Left colon (tissue), 2 donors: ENCODE data around the gene BAZ2B. TPM values are rescaled to one million over a fixed set of nuclear protein-coding genes. Genes with fewer than 3 reads are reported as not detected.

ENCODE experiments used
- ATAC-seq: fragments of 200-7000 bp; cut with Tn5 transposase; one replicate; pipeline ENCODE4 v1.9.1; 2020; ENCODE audit warnings: mild to moderate bottlenecking, moderate library complexity
- DNase-seq, 2 donors: peaks; one replicate each; pipeline ENCODE4 v3.0.0-alpha.2; 2020
- intact Hi-C, 2 donors: fragments of 100-400 bp; cut with DNase I in 1 of 2; cut with micrococcal nuclease in 1 of 2; formaldehyde crosslinking; loops; one replicate each; pipeline versions ENCODE4 v1.11.2 to v1.14.0; 2022; cut with DNase I, micrococcal nuclease
- total RNA-seq, 2 donors: library from RNA; stranded (reverse); fragmentation: NEBNext Ultra II Directional; extraction: Animal tissue kit (Norgen Biotek cat#: 25700); gene quantifications; one replicate each; pipeline ENCODE4 v1.2.1, GENCODE V29; 2021
- donor health status: DM: no; HTN: no; CAD: no.
- donor health status: DM: yes; HTN: yes; CAD: no.

The BAZ2B gene
- total RNA-seq, 2 donors from 2014 or later, result 53.6 to 64.1 TPM

DNA sequence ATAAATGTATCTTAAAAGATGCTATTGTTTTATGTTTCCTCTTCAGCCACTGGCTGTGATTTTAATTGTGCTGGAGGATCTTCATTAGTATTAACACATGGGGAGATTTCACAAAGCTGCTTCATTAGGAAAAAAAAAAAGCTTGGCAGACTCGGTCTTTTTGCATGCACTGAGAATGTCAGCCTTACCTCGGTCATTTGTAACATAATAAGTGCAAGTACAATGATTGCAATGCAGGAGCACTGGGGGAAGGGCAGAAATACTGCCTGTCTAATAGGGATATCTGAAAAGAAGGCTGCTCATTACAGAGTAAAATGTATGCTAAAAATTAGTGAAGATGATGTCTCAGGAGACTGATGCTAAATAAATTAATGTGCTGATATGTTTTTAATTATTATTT is 1.3 kb upstream of the BAZ2B start:
- no peak for ATAC-seq
- intact Hi-C loops, result no loop called here
- DNase-seq, result no peak

DNA sequence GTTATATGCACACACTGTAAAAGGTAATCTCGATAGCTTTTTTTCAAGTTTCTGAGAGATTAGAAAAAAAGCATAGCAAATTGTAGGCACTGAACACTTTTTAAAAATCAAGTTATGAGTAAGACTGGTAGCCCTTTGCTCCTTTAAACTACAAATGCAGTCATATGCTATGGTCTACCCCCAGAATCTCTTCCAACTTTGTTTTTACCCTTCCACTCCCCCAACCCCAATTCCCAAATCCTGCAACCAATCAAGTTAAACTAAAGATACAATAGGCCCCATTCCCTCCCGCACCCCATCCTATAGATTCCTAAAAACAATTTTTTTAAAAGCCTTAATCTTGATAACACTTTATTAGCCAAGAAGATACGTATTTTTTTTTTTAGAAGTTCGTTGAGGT is 752 bp upstream of the BAZ2B start:
- DNase-seq, result no peak
- intact Hi-C loops, result no loop called here

DNA sequence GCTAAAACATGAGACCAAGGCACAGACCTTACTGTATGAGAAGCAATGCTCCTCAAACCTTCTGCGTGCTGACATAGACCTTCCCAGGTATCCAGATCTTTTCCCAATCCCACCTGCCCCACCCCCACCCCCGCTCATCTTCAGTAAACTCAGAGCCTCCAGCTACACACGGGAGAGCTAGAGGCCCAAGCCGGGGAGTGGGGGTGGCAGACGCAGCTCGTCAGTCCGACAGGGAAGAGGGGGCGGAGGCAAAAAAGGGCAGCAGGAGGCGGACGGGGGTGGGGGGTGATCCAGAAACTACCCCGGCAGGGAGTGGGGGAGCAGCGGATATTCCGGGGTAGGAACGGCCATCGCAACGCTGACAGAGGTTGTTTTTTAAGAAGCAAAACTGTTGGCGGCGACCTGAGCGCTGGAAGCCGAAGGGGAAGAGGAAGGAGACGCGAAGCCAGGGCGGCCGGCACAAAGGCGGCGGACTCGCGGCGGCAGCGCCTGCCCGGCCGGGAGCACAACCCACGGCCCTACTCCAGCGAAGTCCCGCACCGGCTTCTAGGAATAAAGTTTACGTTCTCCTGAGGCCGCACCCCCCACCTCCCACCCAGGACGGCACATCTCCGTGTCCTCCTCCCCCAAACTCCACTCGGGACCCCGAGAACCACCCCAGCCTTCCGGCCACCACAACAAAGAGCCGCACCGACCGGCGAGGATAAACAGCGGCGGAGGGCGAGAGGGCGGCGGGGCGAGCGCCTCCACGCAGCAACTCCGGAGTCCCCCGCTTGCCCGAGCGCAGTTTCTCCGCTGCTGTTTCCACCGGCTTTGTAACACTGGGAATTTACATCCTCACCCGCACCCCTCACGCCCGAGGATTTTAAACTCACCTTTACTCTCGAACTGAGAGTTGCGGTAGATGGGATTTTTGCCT is 722 bp downstream of the BAZ2B start:
- peak; percentile 91 to 95 for DNase-seq
- ATAC-seq, result peak; percentile 83
- intact Hi-C loops, result no loop called here

More for the DNA sequence above, 752 bp upstream of the BAZ2B start:
- ATAC-seq, result no peak

DNA sequence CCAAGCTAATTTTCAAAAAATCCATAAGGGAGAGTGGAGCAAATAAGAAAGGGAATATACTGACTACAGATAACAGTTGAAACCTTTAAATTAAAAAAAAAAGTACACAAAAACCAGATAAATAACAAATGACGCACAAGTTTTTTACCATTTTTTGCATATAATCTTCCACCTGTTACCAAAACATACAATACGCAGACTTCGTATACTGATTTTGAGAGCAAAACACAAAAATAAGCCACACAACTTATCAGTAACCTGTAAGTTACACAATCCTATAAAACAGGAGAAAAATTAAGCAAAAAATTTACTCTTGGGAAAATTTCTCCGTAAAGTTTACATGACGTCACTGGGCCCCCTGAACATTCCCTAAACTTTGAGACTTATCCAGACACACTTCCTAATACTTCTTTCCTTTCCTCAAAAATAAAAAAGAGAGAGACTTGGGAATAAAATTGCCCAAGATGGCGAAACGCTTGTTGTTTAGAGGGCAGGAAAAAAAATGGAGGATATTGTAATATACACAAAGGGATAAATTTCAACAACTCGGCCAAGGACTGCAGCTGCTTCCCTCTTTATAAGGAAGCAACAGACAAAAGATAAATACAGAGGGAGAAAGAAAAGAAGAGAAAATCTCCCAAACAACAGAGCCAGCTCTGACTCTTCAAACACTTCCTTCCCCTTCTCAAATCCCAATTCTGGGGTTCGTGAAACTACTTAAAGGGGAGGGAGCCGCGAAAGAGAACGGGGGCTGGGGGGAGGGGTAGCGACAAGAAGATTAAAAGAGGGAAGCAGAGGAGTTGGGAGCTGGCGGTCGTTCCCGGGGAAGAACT is 1.6 kb downstream of the BAZ2B start:
- no peak for DNase-seq
- intact Hi-C loops, result loop anchor here in 1 of 2 donors (5.0 kb wide), 1 partner anchor 98 kb away; the partner anchor contains the start of gene MARCHF7
- ATAC-seq, result peak; percentile 29

DNA sequence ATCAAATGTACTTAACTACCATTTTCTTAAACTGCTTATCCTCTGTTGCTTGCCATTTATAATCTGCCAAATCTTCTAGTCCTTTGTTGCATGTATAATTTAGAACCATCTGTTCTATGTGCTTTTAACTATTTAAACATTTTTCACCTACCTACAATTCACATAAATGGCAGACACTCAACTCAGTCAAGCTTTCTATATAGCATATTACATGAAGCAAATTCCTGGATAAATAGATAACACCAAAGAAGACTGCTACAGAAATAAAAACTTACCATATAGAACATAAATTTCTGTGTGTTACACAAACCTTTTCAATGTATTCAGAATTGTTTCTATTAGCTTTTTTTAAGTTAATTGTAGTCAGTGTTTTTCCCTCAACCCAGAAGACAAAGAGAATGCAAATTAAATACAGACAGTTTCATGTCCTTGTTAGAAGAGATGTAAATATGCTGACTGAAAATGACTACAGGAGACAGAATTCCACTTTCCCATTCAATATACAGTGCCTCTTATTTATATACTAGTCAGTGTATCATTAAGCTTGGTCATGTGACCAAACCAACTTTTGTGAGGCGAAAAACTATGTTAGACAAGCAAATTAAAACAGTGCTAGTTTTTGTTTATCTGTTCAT is 2.6 kb downstream of the BAZ2B start:
- peak; percentile 12 for ATAC-seq
- intact Hi-C loops, result loop anchor here in 1 of 2 donors (5.0 kb wide), 1 partner anchor 99 kb away; the partner anchor contains the start of gene MARCHF7
- no peak for DNase-seq

DNA sequence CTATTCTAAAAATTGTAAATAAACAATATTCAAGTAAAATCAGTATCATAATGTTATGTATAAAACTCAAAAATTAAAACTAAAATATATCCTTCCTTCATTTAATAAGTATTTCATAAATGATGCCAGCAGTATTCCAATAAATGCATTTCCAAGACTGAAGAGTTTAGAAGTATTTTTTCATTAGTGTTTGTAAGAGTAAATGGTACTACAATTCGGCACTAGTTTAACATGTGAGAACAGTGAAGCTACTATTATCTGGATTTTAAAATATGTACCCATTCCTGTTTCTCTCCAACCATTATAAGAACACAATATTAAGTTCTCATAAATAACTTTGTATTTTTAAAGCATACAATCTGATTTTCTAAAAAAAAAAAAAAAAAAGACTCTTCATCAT is 3.3 kb downstream of the BAZ2B start:
- intact Hi-C loops, result loop anchor here in 1 of 2 donors (5.0 kb wide), 1 partner anchor 99 kb away; the partner anchor contains the start of gene MARCHF7
- no peak for DNase-seq

DNA sequence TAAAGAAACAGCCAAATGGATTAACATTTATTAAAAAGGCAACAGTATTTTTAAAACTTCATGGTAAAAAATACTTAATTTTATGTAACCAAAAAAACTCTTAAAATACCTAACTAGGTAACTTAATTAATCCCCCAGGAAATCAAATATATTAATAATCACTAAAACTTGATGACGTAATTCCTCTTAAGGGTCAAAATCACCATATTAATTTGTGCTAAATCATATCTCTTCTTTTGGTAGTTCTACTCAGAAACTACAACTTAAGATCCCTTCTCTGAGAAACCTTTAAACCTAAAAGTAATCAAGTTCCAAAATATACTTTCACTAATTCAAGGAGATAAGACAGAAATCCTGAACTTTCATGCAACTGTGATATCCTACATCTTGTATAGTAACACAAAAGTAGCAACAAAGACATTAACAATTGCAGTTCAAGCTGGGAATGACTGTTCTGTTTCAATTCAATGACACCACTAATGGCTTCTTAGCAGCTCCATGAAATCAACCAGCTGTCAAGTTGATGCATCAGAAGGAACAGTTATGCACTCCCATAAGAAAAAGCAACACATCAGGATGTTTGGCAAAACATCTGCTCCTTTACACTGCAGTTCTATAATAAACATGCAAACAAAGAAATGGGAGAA is 4.0 kb downstream of the BAZ2B start:
- no peak for DNase-seq
- no peak for ATAC-seq
- intact Hi-C loops, result loop anchor here in 1 of 2 donors (5.0 kb wide), 1 partner anchor 100 kb away; the partner anchor contains the start of gene MARCHF7

More for the DNA sequence above, 3.3 kb downstream of the BAZ2B start:
- no peak for ATAC-seq

DNA sequence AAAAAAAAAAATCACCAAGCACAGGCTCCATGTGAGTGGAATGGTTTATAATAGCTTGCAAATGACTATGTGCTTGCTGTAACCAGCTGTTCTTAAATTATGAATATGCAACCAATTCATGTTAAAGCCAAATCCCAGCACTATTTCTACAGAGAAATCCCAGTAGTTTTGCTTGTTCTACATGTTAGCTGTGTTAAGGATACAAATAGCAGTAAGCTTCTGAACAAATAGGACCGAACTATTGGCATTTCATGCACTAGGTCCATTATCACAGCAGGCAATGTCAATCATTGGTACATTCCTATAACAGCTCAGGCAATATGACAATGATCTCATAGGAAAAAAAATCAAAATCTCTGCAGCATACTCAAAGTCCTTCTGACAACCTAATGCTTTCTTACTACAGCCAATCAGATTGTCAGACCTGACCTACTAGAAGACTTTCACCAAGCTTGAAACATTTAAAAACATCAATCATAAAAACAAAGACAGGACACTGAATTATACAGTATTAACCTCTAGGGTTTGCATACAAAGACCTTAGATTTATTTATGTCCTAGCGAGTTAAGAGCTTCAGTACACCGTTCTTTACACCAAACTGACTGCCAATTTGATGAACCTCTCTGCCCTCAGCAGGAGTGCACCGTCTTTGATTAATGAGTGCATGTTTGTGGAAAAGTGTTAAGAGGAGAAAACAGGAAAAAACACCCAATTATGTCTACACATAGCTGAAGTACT is 6.4 kb downstream of the BAZ2B start:
- ATAC-seq (peak; percentile 41), DNase-seq (no peak)
- intact Hi-C loops, result loop anchor here in 1 of 2 donors (5.0 kb wide), 1 partner anchor 102 kb away; the partner anchor contains the start of gene MARCHF7

DNA sequence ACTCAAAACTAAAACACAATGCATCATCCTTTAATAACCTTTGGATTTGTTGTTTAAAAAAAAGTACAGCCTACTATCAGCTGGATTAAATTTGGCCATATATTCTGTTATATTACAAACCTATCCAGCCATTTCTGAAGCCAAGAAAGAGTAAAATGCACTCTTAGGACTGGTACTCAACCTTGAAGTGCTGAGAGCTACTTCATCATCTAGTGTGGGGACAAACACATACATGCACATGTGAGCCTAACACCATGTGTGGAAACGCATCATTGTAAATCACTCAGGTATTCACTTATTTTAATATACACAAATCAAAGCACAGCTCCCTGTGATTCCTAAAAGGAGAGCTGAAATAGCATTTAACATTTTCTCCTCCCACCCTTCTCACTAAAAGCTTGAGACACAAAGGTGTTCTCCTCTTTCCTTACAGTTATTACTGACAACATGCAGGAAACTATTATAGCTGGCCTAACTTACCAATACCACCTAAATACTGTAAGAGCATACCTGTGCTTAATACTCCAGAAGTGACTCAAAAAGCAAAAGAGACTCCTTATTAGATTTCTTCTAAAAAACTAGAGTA is 7.5 kb downstream of the BAZ2B start:
- ATAC-seq, result no peak
- intact Hi-C loops, result no loop called here

DNA sequence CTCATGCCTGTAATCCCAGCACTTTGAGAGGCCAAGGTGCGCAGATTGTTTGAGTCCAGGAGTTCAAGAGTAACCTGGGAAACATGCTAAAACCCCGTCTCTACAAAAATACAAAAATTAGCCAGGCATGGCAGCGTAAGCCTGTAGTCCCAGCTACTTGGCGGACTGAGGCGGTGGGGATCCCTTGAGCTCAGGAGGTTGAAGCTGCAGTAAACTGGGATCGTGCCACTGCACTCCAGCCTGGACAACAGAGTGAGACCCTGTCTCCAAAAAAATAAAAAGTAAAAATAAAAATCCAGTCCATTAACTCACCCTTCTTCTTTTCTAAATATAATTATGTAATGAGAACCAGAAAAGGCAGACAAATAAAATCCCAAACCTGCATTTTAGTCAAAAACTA is 8.2 kb downstream of the BAZ2B start:
- intact Hi-C loops, result no loop called here
- no peak for ATAC-seq
- no peak for DNase-seq

More for the DNA sequence above, 7.5 kb downstream of the BAZ2B start:
- DNase-seq, result no peak

DNA sequence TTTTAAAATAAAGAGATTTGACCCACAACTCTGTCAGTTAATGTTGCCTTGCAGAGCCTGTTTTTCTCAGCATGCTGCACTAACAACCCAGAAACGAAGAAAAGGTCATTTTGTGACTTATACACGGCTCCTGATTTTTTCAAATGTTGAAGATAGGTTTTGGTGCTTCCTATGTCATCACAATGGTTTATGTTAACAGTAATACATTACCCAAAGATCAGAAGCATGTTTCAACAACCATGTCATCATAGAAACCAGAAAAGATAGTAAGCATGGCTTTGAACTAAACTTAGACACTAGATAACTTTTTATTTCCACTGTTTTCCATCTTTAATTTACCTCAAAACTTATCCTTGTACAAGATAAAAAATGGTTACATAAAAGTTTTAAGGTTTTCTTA is 10.1 kb downstream of the BAZ2B start:
- no peak for DNase-seq
- ATAC-seq, result no peak
- intact Hi-C loops, result no loop called here

DNA sequence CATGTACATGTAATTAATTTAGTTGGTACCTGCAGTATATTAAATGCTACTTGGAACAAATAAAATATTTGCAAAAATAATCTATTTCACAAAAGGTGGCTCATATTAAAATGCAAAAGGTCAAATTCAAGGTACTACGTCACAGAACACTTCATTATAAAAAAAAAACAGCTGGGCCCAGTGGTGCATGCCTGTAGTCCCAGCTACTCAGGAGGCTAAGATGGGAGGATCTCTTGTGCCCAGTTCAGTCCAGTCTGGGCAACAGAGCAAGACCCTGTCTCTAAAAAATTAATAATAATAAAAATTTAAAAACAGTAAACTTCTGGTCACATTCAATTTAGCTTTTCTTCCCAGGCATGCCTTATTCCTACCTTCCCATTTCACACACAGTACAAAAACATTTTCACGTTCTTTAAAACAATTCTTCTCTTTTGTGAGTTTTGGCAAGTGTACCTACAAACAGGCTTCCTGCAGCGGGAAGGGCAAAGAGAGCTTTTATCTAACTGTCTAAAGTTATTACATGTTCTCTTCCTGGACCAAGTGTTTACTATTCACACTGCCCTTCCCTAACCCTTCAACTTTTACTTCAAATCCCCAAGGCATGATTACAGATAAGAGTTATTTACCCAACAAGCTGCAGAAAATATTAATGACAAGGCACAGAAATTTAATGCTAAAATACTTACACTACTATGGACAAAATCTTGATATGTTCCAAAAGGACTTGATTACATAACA is 10.7 kb downstream of the BAZ2B start:
- peak; percentile 84 for ATAC-seq
- no peak for DNase-seq
- intact Hi-C loops, result no loop called here

DNA sequence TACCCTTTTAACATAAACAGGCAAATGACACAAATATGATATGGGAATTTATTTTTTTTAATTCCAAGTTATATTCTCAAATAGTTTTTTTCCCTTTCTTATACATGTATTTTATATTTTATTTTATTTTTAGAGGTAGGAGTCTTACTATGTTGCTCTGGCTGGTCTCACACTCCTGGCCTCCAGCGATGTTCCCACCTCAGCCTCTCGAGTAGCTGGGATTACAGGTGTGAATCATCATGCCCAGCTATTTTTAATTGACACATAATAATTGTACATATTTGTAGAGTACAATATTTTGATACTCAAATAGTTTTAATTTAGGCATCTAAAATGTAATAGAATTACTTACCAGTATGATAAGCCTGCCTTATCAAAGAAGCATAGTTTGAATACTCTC is 12.2 kb downstream of the BAZ2B start:
- DNase-seq (no peak), ATAC-seq (no peak)
- intact Hi-C loops, result no loop called here

DNA sequence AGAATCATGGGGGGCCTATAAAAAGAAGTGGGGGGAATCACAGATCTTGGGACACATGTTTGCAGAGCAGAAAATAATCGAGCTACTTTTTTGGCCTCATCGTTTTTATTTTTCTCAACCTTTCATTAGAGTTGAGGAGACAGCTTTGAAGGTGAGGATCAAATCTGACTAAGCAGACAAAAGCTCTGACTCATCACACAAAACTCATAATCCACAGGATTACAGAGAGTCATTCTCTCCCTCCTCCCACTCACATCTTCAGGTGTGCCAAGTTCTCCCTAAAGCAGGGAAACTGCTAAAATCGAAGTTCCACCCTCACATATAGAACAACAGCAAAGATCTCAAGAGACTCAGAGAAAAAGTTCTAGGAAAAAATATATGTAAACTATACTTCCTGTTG is 15.6 kb downstream of the BAZ2B start:
- intact Hi-C loops, result no loop called here
- peak; percentile 46 for ATAC-seq
- no peak for DNase-seq

DNA sequence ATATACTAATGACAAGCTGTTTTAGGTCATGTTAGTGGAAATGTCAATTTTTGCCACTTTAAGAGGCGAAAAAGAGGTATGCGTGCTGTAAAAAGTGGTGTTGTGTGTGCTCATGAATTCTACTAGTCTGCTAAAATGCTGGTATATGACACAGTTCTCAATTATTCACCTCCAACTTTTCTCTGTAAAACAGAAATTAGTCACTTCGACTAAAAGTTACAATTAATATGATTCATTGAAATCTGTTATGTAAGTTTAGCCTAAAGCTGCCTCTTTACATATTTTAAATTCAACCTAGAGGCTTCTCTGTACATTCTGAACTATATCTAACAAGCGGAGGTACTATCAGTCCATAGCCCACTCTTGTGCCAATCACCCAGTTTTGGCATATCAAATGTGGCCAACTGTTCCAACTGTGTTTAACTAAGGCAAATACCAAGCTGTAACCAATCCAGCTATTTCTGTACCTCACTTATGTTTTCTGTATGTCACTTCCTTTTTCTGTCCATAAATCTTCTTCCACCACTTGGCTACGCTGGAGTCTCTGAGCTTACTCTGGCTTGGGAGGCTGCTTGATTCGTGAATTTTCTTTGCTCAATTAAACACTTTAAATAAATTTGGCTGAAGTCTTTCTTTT is 20.8 kb downstream of the BAZ2B start:
- no peak for DNase-seq
- intact Hi-C loops, result no loop called here
- ATAC-seq, result peak; percentile 62

DNA sequence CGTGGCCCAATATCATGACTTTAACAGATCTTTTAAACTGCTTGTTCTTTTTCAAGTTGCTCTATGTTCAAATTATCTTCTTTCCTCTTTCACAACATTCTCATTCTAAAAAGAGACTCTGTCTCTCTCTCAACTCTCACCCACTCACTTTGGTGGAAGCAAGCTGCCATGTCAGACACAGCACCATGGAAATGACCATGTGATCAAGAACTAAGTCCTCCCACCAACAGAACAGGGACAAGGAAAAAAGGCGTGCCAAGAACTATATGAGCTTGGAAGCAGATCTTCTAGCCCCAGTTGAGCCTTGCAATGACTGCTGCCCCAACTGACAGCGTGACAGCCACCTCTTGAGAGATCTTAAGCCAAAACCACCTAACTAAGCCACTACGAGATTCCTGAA is 23.9 kb downstream of the BAZ2B start:
- DNase-seq (no peak), ATAC-seq (peak; percentile 52)
- intact Hi-C loops, result no loop called here
